Mammary microvascular endothelial cell (primary cell): ENCODE results near the gene UPK3A. TPM values are rescaled to one million over a fixed set of nuclear protein-coding genes. Genes with fewer than 3 reads are reported as not detected.

ENCODE experiments used
- total RNA-seq: library from RNA; depleted of rRNA; stranded (reverse); fragments of >200 nt; gene quantifications from 2 replicates; pipeline ENCODE4 v1.2.3, GENCODE V29; 2015

The UPK3A gene
- total RNA-seq, result not detected in 2 replicates

GRCh38 chr22:45284705-45285262 is at the start of gene UPK3A:
Gene UPK3A (plus strand): TSS chr22:45284949. CDS start chr22:45285014, 65 bp downstream.

GRCh38 chr22:45240810-45241631 is 43.7 kb upstream of the UPK3A start, which contains the start of gene KIAA0930:
Gene KIAA0930 (minus strand): TSS chr22:45240894. CDS start chr22:45240703, 191 bp downstream.

DNA sequence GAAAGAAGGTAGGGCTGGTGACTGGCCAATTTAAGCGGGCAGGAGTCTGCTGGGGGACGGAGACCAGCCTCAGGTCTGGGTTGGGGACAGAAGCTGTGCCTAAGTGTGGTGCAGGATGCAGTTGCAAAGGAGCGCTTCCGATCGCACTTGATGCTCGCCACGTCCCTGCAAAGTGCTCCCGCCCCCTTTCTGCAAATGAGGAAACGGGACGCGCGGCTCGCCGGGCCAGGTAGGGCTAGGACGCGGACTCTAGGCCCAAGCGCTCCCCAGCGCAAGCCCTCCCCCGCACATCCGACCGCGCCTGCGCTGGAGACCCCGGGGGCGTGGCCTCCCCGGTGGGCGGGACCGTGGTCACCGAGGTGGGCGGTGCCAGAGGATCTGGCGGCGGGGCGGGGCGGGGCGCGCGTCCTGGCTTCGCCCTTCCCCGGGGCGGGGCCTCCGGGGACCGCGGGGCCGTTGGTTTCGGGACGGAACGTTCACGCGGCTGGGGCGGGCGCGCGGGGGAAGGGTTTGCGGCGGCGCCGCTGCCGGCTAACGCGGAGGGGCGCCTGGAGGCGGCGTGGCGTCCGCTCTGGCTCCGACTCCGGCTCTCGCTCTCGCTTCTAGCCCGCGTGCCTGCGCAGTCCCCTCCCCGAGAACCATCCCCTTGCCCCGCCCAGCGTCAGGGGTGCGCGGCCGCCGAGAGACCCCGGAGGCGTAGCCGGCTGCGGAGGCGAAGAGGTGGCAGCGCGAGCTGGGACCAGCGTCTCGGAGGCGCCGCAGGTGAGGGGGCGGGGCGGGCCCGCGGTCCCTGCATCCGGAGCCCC is 24.9 kb downstream of the UPK3A start, which contains the start of gene FAM118A:
Gene FAM118A, plus strand, starts transcription at position 513 of the 806 bp plus-strand sequence. CDS start 12,446 bp downstream, outside the sequence.

Other genes with a start within 250 kb of the UPK3A start
- 48.5 and 62.1 TPM in 2 replicates for gene NUP50, start 121.0 kb upstream of the UPK3A start, total RNA-seq
- gene KIAA0930, start 44.1 kb upstream of the UPK3A start, total RNA-seq, result 29.0 and 49.7 TPM in 2 replicates
- 5.6 and 7.7 TPM in 2 replicates for gene FAM118A, start 25.0 kb downstream of the UPK3A start, total RNA-seq
- not detected in 2 replicates for gene SMC1B, start 128.7 kb downstream of the UPK3A start, total RNA-seq
- 0.84 and 2.1 TPM in 2 replicates for gene RIBC2, start 128.7 kb downstream of the UPK3A start, total RNA-seq
- gene FBLN1, start 217.9 kb downstream of the UPK3A start, total RNA-seq, result 0.07 and 0.30 TPM in 2 replicates